NT2/D1 (cell line): Measurements from ENCODE around the gene DOCK9.

ENCODE experiments used
- SUZ12 ChIP-seq: IDR thresholded peaks from 2 replicates; pipeline ENCODE4 v1.6.1; 2011; ENCODE audit not compliant: insufficient read length, insufficient read depth; ENCODE audit errors: extremely low read depth
- YY1 ChIP-seq: IDR thresholded peaks from 2 replicates; pipeline ENCODE4 v1.6.1; 2011; ENCODE audit not compliant: insufficient read length, insufficient read depth
- ZNF274 ChIP-seq: IDR thresholded peaks from 2 replicates; pipeline ENCODE4 v1.6.1; 2011; ENCODE audit warnings: mild to moderate bottlenecking, low read depth, low read length

DNA sequence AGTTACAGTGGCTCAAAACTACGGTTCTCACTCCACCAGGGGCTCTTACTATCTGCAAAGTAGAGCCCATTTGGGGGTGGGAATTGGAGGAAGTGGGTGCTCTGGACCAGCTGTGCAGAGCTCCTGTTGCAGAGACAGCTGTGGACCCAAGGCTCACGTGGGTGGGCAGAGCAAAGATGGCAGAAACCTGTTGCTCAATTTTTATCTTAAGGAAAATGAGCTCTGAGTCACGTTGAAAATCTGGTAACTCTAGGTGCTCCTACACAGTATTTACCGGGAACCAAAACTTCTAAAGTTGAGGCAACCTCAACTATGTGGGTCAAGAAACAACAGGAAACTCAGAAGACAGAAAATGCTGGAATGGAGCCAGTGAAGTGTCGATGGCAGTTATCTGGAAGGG is 195.2 kb downstream of the DOCK9 start:
- TF ChIP-seq YY1 (no peak), ZNF274 (no peak), SUZ12 (no peak)
